Transverse colon (tissue), 4 donors: ENCODE results near the gene GPR139.

Source experiments
- EP300 ChIP-seq: sonication (generic); formaldehyde crosslinking; IDR thresholded peaks from one replicate; pipeline ENCODE4 v1.6.1; 2017; ENCODE audit warnings: antibody characterized with exemption, low read depth
- POLR2A ChIP-seq: fragments of 450-650 bp; IDR thresholded peaks from one replicate; pipeline ENCODE4 v1.6.1; 2016; ENCODE audit warnings: antibody characterized with exemption, mild to moderate bottlenecking, moderate library complexity
- POLR2AphosphoS5 ChIP-seq, 3 donors: sonication (generic); formaldehyde crosslinking; IDR thresholded peaks; one replicate each; pipeline ENCODE4 v1.6.1; 2016; ENCODE audit warnings: antibody characterized with exemption in 3 of 3
- TF ChIP-seq, protein P1 (sequence below), 5 experiments: fragments of 200-600 bp in 3 of 5; fragments of 450-650 bp in 2 of 5; sonication (generic) in 3 of 5; IDR thresholded peaks; 1 replicate in 2 of 5; 2 replicates in 3 of 5; pipeline ENCODE4 v1.5.1; 2016 to 2017; ENCODE audit warnings: antibody characterized with exemption in 5 of 5, inconsistent platforms in 3 of 5, mild to moderate bottlenecking in 2 of 5, moderate library complexity in 1 of 5

DNA sequence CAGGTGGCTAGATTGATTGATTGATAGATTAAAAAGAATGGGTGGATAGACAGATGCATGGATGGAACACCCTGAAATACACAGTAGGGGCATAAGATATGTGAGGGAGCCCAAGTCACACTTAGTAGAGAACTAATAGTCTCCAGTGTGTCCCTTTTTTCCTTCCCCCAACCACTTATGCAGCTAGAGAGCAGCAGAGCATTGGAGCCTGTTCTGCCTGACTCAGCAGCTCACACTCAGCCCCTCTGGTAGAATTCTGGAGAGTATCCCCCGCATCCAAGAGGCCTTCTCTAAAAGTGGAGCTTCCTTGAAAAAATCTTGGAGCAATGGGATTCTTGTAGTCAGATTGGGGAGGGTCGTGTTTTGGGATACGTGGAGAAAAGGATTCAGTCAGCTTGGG is 20.5 kb upstream of the GPR139 start:
- no peak for TF ChIP-seq POLR2A
- TF ChIP-seq, protein P1, sequence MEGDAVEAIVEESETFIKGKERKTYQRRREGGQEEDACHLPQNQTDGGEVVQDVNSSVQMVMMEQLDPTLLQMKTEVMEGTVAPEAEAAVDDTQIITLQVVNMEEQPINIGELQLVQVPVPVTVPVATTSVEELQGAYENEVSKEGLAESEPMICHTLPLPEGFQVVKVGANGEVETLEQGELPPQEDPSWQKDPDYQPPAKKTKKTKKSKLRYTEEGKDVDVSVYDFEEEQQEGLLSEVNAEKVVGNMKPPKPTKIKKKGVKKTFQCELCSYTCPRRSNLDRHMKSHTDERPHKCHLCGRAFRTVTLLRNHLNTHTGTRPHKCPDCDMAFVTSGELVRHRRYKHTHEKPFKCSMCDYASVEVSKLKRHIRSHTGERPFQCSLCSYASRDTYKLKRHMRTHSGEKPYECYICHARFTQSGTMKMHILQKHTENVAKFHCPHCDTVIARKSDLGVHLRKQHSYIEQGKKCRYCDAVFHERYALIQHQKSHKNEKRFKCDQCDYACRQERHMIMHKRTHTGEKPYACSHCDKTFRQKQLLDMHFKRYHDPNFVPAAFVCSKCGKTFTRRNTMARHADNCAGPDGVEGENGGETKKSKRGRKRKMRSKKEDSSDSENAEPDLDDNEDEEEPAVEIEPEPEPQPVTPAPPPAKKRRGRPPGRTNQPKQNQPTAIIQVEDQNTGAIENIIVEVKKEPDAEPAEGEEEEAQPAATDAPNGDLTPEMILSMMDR (IDR thresholded peaks at IDR 0.05): no peak
- TF ChIP-seq POLR2AphosphoS5 (IDR thresholded peaks at IDR 0.05): no peak
- no peak for TF ChIP-seq EP300
